ENCODE measurements around the gene EYA4.

Gene EYA4

GRCh38 chr6:133423242-133423641 is 182.1 kb downstream of the EYA4 start:
- H3K9ac ChIP-seq (ENCODE audit: low read length) = no peak overlapping the region
- no peak overlapping the region for H3K4me2 ChIP-seq (ENCODE audit: low read depth, low read length, poor library complexity, severe bottlenecking)
- H3K9me3 ChIP-seq (ENCODE audit: insufficient read depth, low read length) = no peaks in the 10 kb centered on the region
- TF ChIP-seq CTCF (IDR thresholded peaks at IDR 0.05; ENCODE audit: insufficient read depth, low read length, poor library complexity, severe bottlenecking) = no peak
- TF ChIP-seq EZH2phosphoT487 (conservative IDR thresholded peaks at IDR 0.05; ENCODE audit: low read length) = no peak
- H4K20me1 ChIP-seq (ENCODE audit: low read depth, low read length) = no peaks in the 10 kb centered on the region
- no peak overlapping the region for H3K27ac ChIP-seq (ENCODE audit: low read depth, low read length)
- no peaks in the 10 kb centered on the region for H3F3A ChIP-seq (ENCODE audit: insufficient read depth)
- H3K9me2 ChIP-seq (replicated peaks; ENCODE audit: insufficient read depth, low read length) = no peaks in the 10 kb centered on the region
- H3K79me2 ChIP-seq (ENCODE audit: insufficient read depth, low read length) = no peaks in the 10 kb centered on the region
- H3K36me3 ChIP-seq (ENCODE audit: low read length) = no peaks in the 10 kb centered on the region
- H3K4me3 ChIP-seq (ENCODE audit: insufficient read depth, low read length, poor library complexity, severe bottlenecking) = no peak overlapping the region
- no peaks in the 10 kb centered on the region for H3K27me3 ChIP-seq (ENCODE audit: low read length)
- no peak overlapping the region for H2AFZ ChIP-seq (ENCODE audit: low read depth, low read length, severe bottlenecking)

- TF ChIP-seq EZH2phosphoT487 (conservative IDR thresholded peaks at IDR 0.05; ENCODE audit: low read length) (no peak), CTCF (IDR thresholded peaks at IDR 0.05; ENCODE audit: insufficient read depth, low read length, poor library complexity, severe bottlenecking) (no peak)
Measured at GRCh38 chr6:133424359-133424758, 183.2 kb downstream of the EYA4 start.

GRCh38 chr6:133426038-133426437 is 184.9 kb downstream of the EYA4 start:
- no peak overlapping the region for H3K4me3 ChIP-seq (ENCODE audit: insufficient read depth, low read length, poor library complexity, severe bottlenecking)
- no peaks in the 10 kb centered on the region for H3F3A ChIP-seq (ENCODE audit: insufficient read depth)
- H2AFZ ChIP-seq (ENCODE audit: low read depth, low read length, severe bottlenecking) = no peak overlapping the region
- no peaks in the 10 kb centered on the region for H3K79me2 ChIP-seq (ENCODE audit: insufficient read depth, low read length)
- no peak overlapping the region for H3K27ac ChIP-seq (ENCODE audit: low read depth, low read length)
- H3K9ac ChIP-seq (ENCODE audit: low read length) = no peak overlapping the region
- H3K9me2 ChIP-seq (replicated peaks; ENCODE audit: insufficient read depth, low read length) = no peaks in the 10 kb centered on the region
- H3K9me3 ChIP-seq (ENCODE audit: insufficient read depth, low read length) = no peaks in the 10 kb centered on the region
- no peaks in the 10 kb centered on the region for H4K20me1 ChIP-seq (ENCODE audit: low read depth, low read length)
- TF ChIP-seq CTCF (IDR thresholded peaks at IDR 0.05; ENCODE audit: insufficient read depth, low read length, poor library complexity, severe bottlenecking) = no peak
- TF ChIP-seq EZH2phosphoT487 (conservative IDR thresholded peaks at IDR 0.05; ENCODE audit: low read length) = no peak
- no peaks in the 10 kb centered on the region for H3K27me3 ChIP-seq (ENCODE audit: low read length)
- no peaks in the 10 kb centered on the region for H3K36me3 ChIP-seq (ENCODE audit: low read length)
- no peak overlapping the region for H3K4me2 ChIP-seq (ENCODE audit: low read depth, low read length, poor library complexity, severe bottlenecking)

More at GRCh38 chr6:133424359-133424758, 183.2 kb downstream of the EYA4 start:
- no peak overlapping the region for H3K4me2 ChIP-seq (ENCODE audit: low read depth, low read length, poor library complexity, severe bottlenecking)
- no peak overlapping the region for H3K4me3 ChIP-seq (ENCODE audit: insufficient read depth, low read length, poor library complexity, severe bottlenecking)
- no peaks in the 10 kb centered on the region for H4K20me1 ChIP-seq (ENCODE audit: low read depth, low read length)
- no peaks in the 10 kb centered on the region for H3K9me2 ChIP-seq (replicated peaks; ENCODE audit: insufficient read depth, low read length)
- no peaks in the 10 kb centered on the region for H3F3A ChIP-seq (ENCODE audit: insufficient read depth)
- no peaks in the 10 kb centered on the region for H3K27me3 ChIP-seq (ENCODE audit: low read length)
- no peak overlapping the region for H2AFZ ChIP-seq (ENCODE audit: low read depth, low read length, severe bottlenecking)
- H3K36me3 ChIP-seq (ENCODE audit: low read length) = no peaks in the 10 kb centered on the region
- H3K9me3 ChIP-seq (ENCODE audit: insufficient read depth, low read length) = no peaks in the 10 kb centered on the region
- H3K79me2 ChIP-seq (ENCODE audit: insufficient read depth, low read length) = no peaks in the 10 kb centered on the region
- no peak overlapping the region for H3K9ac ChIP-seq (ENCODE audit: low read length)
- H3K27ac ChIP-seq (ENCODE audit: low read depth, low read length) = no peak overlapping the region

Data from SU-DHL-6 (cell line).